HepG2 (cell line): ENCODE data around the gene VPS13C. TPM values are rescaled to one million over a fixed set of nuclear protein-coding genes. Genes with fewer than 3 reads are reported as not detected.

Experiments used
- ADNP ChIP-seq: sonication (generic); formaldehyde crosslinking; IDR thresholded peaks from 2 replicates; pipeline ENCODE4 v1.4.0; 2020; ENCODE audit warnings: missing genetic modification reagents
- CCAR2 ChIP-seq: fragments of 200-400 bp; formaldehyde crosslinking; optimal IDR thresholded peaks from 2 replicates; pipeline ENCODE3; 2018; ENCODE audit warnings: low read depth, mild to moderate bottlenecking, low read length, moderate library complexity
- EP300 ChIP-seq, 3 experiments: sonication (generic) in 1 of 3; formaldehyde crosslinking in 1 of 3; IDR thresholded peaks; 2 replicates each; pipeline versions ENCODE4 v1.5.1 to v1.6.1; 2011 to 2020; ENCODE audit warnings: low read depth in 2 of 3, low read length in 2 of 3, borderline replicate concordance in 1 of 3, improper control_type of control experiment in 1 of 3, mild to moderate bottlenecking in 1 of 3, missing genetic modification reagents in 1 of 3, moderate library complexity in 1 of 3
- FOXP1 ChIP-seq, 2 experiments: fragments of 450-650 bp in 1 of 2; IDR thresholded peaks; 2 replicates each; pipeline ENCODE4 v1.6.1; 2017 to 2018; ENCODE audit warnings: antibody characterized with exemption in 1 of 2
- GFI1 ChIP-seq: sonication (generic); formaldehyde crosslinking; IDR thresholded peaks from 2 replicates; pipeline ENCODE4 v1.5.0; 2020; ENCODE audit warnings: missing genetic modification reagents, mild to moderate bottlenecking, borderline replicate concordance
- HIVEP1 ChIP-seq: sonication (generic); formaldehyde crosslinking; IDR thresholded peaks from 2 replicates; pipeline ENCODE4 v1.4.0; 2020; ENCODE audit warnings: mild to moderate bottlenecking, missing genetic modification reagents
- KMT2B ChIP-seq: IDR thresholded peaks from 2 replicates; pipeline ENCODE4 v1.6.1; 2016; ENCODE audit warnings: missing genetic modification reagents, missing compliant biosample characterization
- MTF2 ChIP-seq: sonication (generic); formaldehyde crosslinking; IDR thresholded peaks from 2 replicates; pipeline ENCODE4 v1.5.0; 2020; ENCODE audit warnings: missing genetic modification reagents, borderline replicate concordance
- MYC ChIP-seq: sonication (generic); formaldehyde crosslinking; IDR thresholded peaks from 2 replicates; pipeline ENCODE4 v1.9.0; 2021; ENCODE audit warnings: missing genetic modification reagents, borderline replicate concordance
- PRMT3 ChIP-seq: sonication (generic); formaldehyde crosslinking; IDR thresholded peaks from 2 replicates; pipeline ENCODE4 v1.8.1; 2022; ENCODE audit warnings: low read depth, mild to moderate bottlenecking, moderate library complexity, missing genetic modification reagents, borderline replicate concordance
- RBFOX2 ChIP-seq: fragments of 200-400 bp; formaldehyde crosslinking; IDR thresholded peaks from 2 replicates; pipeline ENCODE4 v1.6.1; 2017; ENCODE audit warnings: low read depth, mild to moderate bottlenecking, low read length
- SIN3A ChIP-seq: IDR thresholded peaks from 2 replicates; pipeline ENCODE4 v1.6.1; 2011; ENCODE audit warnings: low read depth, mild to moderate bottlenecking, control low read depth, low read length, borderline replicate concordance
- USF2 ChIP-seq, 2 experiments: sonication (generic) in 1 of 2; formaldehyde crosslinking in 1 of 2; IDR thresholded peaks; 2 replicates each; pipeline versions ENCODE4 v1.5.1 to v1.6.1; 2011 to 2020; ENCODE audit warnings: borderline replicate concordance in 1 of 2, low read depth in 1 of 2, low read length in 1 of 2, mild to moderate bottlenecking in 1 of 2, missing genetic modification reagents in 1 of 2, moderate library complexity in 1 of 2
- ZMYM3 ChIP-seq: sonication (generic); formaldehyde crosslinking; IDR thresholded peaks from 2 replicates; pipeline ENCODE4 v1.5.1; 2020; ENCODE audit warnings: mild to moderate bottlenecking, missing genetic modification reagents
- ZNF207 ChIP-seq: fragments of 450-650 bp; IDR thresholded peaks from 2 replicates; pipeline ENCODE4 v1.6.1; 2016; ENCODE audit warnings: antibody characterized with exemption, borderline replicate concordance
- ZNF224 ChIP-seq: sonication (generic); formaldehyde crosslinking; IDR thresholded peaks from 2 replicates; pipeline ENCODE4 v1.5.0; 2020; ENCODE audit warnings: mild to moderate bottlenecking, missing genetic modification reagents
- ZNF615 ChIP-seq: sonication (generic); formaldehyde crosslinking; IDR thresholded peaks from 2 replicates; pipeline ENCODE4 v1.5.0; 2020; ENCODE audit warnings: mild to moderate bottlenecking, missing genetic modification reagents, borderline replicate concordance
- ZNF629 ChIP-seq: sonication (generic); formaldehyde crosslinking; conservative IDR thresholded peaks from 2 replicates; pipeline ENCODE4 v1.5.0; 2020; ENCODE audit warnings: missing genetic modification reagents
- ZNF777 ChIP-seq: sonication (generic); formaldehyde crosslinking; IDR thresholded peaks from 2 replicates; pipeline ENCODE4 v1.4.0; 2020; ENCODE audit warnings: missing genetic modification reagents
- ZSCAN20 ChIP-seq: sonication (generic); formaldehyde crosslinking; IDR thresholded peaks from 2 replicates; pipeline ENCODE4 v1.4.0; 2020; ENCODE audit warnings: missing genetic modification reagents, mild to moderate bottlenecking, borderline replicate concordance
- polyA plus RNA-seq, 8 experiments: library from polyadenylated mRNA; depleted of rRNA in 3 of 8; stranded (reverse) in 7 of 8; unstranded in 1 of 8; fragments of >200 nt; fragmentation: Illumina TruSeq in 4 of 8; extraction: Trizol in 4 of 8; gene quantifications; 2 replicates each; pipeline versions ENCODE4 v1.2.1 to v1.2.3, GENCODE V29; 2011 to 2016; ENCODE audit warnings: low read depth in 4 of 8, missing spikeins in 1 of 8, mixed read lengths in 1 of 8; ENCODE audit not compliant: insufficient read depth in 1 of 8
- total RNA-seq, 5 experiments: library from RNA; depleted of rRNA; stranded (reverse); fragments of >200 nt; fragmentation: Illumina TruSeq; extraction: Trizol; gene quantifications; 2 replicates each; pipeline ENCODE4 v1.2.3, GENCODE V29; 2016; ENCODE audit warnings: low read depth in 1 of 5
- TF ChIP-seq, protein P1 (sequence below), 2 experiments: sonication (generic) in 1 of 2; formaldehyde crosslinking in 1 of 2; IDR thresholded peaks; 2 replicates each; pipeline versions ENCODE4 v1.4.0 to v1.6.1; 2018 to 2020; ENCODE audit warnings: missing genetic modification reagents in 2 of 2, borderline replicate concordance in 1 of 2, low read depth in 1 of 2, mild to moderate bottlenecking in 1 of 2, missing biosample characterization in 1 of 2
- TF ChIP-seq, protein P2 (sequence below): sonication (generic); formaldehyde crosslinking; IDR thresholded peaks from 2 replicates; pipeline ENCODE4 v1.4.0; 2020; ENCODE audit warnings: mild to moderate bottlenecking, missing genetic modification reagents

Gene VPS13C
- total and polyA plus RNA-seq, 2 of the 13 experiments (the other 11 are each of a cell fraction or from before 2014, with no cell fraction given), result 10.9 to 26.8 TPM

DNA sequence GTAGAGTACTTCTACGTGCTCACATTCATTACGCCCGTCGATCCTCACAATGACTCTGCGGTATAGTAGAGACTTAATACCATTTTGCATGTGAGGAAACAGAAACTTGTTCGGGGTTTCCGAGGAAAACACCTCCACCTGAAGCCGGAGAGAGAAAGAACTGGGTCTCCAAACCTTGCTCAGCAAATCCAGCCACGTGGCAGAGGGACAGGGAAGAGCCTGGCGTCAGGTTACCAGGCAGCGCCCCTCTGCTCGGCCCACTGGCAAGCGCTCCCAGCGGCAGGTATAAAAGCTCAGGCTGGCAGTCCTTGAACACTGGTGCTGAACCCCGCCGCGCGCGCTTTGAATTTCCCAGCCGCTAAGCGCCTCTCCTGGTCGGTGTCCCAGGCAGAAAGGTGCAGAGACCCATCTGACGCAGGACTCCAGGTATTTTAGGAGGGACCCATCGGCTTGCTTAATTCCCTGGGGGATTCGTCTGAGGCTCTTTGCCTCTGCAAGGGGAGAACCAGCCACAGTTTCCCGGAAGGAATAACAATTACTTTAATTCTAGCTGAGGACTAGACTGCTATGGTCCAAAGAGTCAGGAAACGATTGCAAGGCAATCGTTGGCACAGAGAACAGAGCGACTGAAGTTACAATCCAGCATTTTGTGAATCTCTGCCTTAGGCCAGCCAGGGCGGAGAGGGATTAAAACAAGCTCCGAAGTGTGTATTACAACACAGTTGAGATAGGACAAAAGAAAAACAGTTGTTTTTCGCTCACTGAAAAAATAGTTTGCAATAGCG, 6.6 kb upstream of the VPS13C start, which contains the start of gene C2CD4A (continued):
- no peak for TF ChIP-seq FOXP1 (IDR thresholded peaks at IDR 0.05)
- no peak for TF ChIP-seq FOXP1 (CRISPR knock-in tag; IDR thresholded peaks at IDR 0.05)
- TF ChIP-seq RBFOX2, result no peak
- TF ChIP-seq ZNF777 (CRISPR knock-in tag), result peak; percentile 44
- peak; percentile 25 to 43; a peak in 1 of 4 replicates for TF ChIP-seq EP300 (IDR thresholded peaks at IDR 0.05; ENCODE audit: low read depth in 2 of 2, low read length in 2 of 2)
- TF ChIP-seq EP300 (CRISPR knock-in tag; IDR thresholded peaks at IDR 0.05; ENCODE audit: borderline replicate concordance), result no peak
- no peak for TF ChIP-seq ZNF207
- TF ChIP-seq HIVEP1, result no peak
- no peak for TF ChIP-seq ADNP (CRISPR knock-in tag)
- TF ChIP-seq ZNF629 (CRISPR knock-in tag), result no peak
- no peak for TF ChIP-seq MTF2
- TF ChIP-seq GFI1, result no peak
- peak; percentile 92 for TF ChIP-seq MYC (CRISPR knock-in tag)
- 0 out of 2 replicates have a peak, but pooled peaks have one; percentile 45 for TF ChIP-seq KMT2B (CRISPR knock-in tag)
- 0 out of 2 replicates have a peak, but pooled peaks have one; percentile 36 for TF ChIP-seq PRMT3
- no peak for TF ChIP-seq ZNF615
- TF ChIP-seq ZMYM3 (CRISPR knock-in tag), result no peak
- peak; percentile 95 for TF ChIP-seq SIN3A
- TF ChIP-seq USF2 (IDR thresholded peaks at IDR 0.05; ENCODE audit: low read depth, low read length), result 0 out of 2 replicates have a peak, but pooled peaks have one; percentile 24
- no peak; the same call in 1 of the 2 replicates for TF ChIP-seq USF2 (CRISPR knock-in tag; IDR thresholded peaks at IDR 0.05; ENCODE audit: borderline replicate concordance)
- TF ChIP-seq ZSCAN20, result no peak
- TF ChIP-seq, protein P1, sequence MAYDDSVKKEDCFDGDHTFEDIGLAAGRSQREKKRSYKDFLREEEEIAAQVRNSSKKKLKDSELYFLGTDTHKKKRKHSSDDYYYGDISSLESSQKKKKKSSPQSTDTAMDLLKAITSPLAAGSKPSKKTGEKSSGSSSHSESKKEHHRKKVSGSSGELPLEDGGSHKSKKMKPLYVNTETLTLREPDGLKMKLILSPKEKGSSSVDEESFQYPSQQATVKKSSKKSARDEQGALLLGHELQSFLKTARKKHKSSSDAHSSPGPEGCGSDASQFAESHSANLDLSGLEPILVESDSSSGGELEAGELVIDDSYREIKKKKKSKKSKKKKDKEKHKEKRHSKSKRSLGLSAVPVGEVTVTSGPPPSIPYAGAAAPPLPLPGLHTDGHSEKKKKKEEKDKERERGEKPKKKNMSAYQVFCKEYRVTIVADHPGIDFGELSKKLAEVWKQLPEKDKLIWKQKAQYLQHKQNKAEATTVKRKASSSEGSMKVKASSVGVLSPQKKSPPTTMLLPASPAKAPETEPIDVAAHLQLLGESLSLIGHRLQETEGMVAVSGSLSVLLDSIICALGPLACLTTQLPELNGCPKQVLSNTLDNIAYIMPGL (CRISPR knock-in tag; IDR thresholded peaks at IDR 0.05; ENCODE audit: borderline replicate concordance in 1 of 2, low read depth in 1 of 2), result peak in 1 of 2 experiments; percentile 40; a peak in 1 of 4 replicates
- no peak for TF ChIP-seq ZNF224
- TF ChIP-seq, protein P2, sequence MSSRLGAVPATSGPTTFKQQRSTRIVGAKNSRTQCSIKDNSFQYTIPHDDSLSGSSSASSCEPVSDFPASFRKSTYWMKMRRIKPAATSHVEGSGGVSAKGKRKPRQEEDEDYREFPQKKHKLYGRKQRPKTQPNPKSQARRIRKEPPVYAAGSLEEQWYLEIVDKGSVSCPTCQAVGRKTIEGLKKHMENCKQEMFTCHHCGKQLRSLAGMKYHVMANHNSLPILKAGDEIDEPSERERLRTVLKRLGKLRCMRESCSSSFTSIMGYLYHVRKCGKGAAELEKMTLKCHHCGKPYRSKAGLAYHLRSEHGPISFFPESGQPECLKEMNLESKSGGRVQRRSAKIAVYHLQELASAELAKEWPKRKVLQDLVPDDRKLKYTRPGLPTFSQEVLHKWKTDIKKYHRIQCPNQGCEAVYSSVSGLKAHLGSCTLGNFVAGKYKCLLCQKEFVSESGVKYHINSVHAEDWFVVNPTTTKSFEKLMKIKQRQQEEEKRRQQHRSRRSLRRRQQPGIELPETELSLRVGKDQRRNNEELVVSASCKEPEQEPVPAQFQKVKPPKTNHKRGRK (CRISPR knock-in tag), result no peak
- TF ChIP-seq CCAR2, result no peak
